RWPE2 (cell line): ENCODE results near the gene BRICD5.

Source experiments
- ATAC-seq: fragments of 200-7000 bp; cut with Tn5 transposase; 3 replicates; pipeline ENCODE4 v1.9.1; 2021; ENCODE audit warnings: low read depth
- DNase-seq: peaks from one replicate; pipeline ENCODE4 v3.0.0-alpha.2; 2020; ENCODE audit warnings: low spot score
- H3K27ac ChIP-seq: fragments of 450-650 bp; 2 replicates; pipeline ENCODE4 v1.5.1; 2017; ENCODE audit warnings: mild to moderate bottlenecking; ENCODE audit not compliant: poor library complexity, severe bottlenecking
- H3K27me3 ChIP-seq: fragments of 250-450 bp; sonication (Bioruptor Pico); 2 replicates; pipeline ENCODE4 v1.5.1; 2021; ENCODE audit warnings: mild to moderate bottlenecking, moderate library complexity; ENCODE audit not compliant: insufficient read depth, poor library complexity, severe bottlenecking
- H3K36me3 ChIP-seq: fragments of 250-450 bp; sonication (Bioruptor Pico); 2 replicates; pipeline ENCODE4 v1.5.1; 2020; ENCODE audit warnings: low read depth, mild to moderate bottlenecking, moderate library complexity
- H3K4me1 ChIP-seq: fragments of 250-450 bp; sonication (Bioruptor Pico); 2 replicates; pipeline ENCODE4 v1.5.1; 2021; ENCODE audit warnings: mild to moderate bottlenecking, moderate library complexity; ENCODE audit not compliant: insufficient read depth, poor library complexity, severe bottlenecking
- H3K4me3 ChIP-seq: fragments of 250-450 bp; sonication (Bioruptor Pico); 2 replicates; pipeline ENCODE4 v1.5.1; 2021; ENCODE audit warnings: mild to moderate bottlenecking, moderate library complexity; ENCODE audit not compliant: severe bottlenecking
- H3K9me3 ChIP-seq: fragments of 250-450 bp; sonication (Bioruptor Pico); 2 replicates; pipeline ENCODE4 v1.5.1; 2021; ENCODE audit warnings: mild to moderate bottlenecking, moderate library complexity; ENCODE audit not compliant: severe bottlenecking
- TF ChIP-seq, protein P1 (sequence below): fragments of 450-650 bp; IDR thresholded peaks from one replicate; pipeline ENCODE4 v1.5.1; 2017; ENCODE audit warnings: mild to moderate bottlenecking, moderate library complexity; ENCODE audit not compliant: poor library complexity, severe bottlenecking

The BRICD5 gene

GRCh38 chr16:2191446-2191706 lies 19.3 kb downstream of the BRICD5 start:
- Histone ChIP-seq H3K4me1 (no peaks in the 10 kb centered on the region), H3K9me3 (no peaks in the 10 kb centered on the region), H3K4me3 (no peak overlapping the region), H3K36me3 (no peaks in the 10 kb centered on the region), H3K27ac (no peak overlapping the region), H3K27me3 (peaks cover 9% of the 10 kb centered on the region)
- DNase-seq (no peak), ATAC-seq (no peak)
- TF ChIP-seq, protein P1, sequence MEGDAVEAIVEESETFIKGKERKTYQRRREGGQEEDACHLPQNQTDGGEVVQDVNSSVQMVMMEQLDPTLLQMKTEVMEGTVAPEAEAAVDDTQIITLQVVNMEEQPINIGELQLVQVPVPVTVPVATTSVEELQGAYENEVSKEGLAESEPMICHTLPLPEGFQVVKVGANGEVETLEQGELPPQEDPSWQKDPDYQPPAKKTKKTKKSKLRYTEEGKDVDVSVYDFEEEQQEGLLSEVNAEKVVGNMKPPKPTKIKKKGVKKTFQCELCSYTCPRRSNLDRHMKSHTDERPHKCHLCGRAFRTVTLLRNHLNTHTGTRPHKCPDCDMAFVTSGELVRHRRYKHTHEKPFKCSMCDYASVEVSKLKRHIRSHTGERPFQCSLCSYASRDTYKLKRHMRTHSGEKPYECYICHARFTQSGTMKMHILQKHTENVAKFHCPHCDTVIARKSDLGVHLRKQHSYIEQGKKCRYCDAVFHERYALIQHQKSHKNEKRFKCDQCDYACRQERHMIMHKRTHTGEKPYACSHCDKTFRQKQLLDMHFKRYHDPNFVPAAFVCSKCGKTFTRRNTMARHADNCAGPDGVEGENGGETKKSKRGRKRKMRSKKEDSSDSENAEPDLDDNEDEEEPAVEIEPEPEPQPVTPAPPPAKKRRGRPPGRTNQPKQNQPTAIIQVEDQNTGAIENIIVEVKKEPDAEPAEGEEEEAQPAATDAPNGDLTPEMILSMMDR: no peak

DNA sequence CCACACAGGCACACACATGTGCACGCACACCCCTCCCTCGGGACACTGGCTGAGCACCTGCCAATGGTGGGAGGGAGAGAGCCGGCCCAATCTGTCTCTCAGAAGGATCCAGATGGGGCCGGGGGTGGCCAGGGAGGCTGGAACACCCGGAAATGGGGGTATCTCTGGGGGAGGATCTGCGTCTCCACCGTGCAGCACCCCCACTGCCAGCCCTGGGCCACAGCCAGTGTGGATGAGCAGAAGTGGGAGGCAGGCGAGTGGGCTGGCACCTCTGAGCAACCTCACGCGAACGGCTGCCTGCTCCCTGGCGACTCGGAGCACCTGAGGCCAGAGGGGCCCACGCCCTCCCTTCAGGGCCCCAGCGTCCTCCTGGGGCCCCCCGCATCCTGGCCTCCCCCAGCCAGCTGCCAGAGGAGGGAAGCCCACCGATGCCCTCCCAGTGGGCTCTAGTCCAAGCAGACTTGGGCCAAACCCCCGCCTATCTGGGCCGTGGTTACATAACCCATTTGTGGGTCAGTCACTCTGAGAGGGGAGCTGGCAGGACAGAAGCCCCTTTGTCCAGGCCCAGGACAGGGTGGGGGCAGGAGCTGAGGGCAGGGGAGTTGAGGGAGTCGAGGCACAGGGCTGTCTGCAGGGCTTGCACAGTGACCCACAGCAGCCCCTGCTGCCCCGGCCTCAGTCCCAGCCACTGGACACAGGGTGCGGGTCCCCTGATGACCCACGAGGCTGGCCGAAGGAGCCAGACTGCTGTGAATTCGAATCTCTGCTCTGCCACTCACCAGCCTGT lies 19.8 kb downstream of the BRICD5 start:
- ATAC-seq: no peak
- H3K27me3 ChIP-seq: peaks cover 9% of the 10 kb centered on the region

DNA sequence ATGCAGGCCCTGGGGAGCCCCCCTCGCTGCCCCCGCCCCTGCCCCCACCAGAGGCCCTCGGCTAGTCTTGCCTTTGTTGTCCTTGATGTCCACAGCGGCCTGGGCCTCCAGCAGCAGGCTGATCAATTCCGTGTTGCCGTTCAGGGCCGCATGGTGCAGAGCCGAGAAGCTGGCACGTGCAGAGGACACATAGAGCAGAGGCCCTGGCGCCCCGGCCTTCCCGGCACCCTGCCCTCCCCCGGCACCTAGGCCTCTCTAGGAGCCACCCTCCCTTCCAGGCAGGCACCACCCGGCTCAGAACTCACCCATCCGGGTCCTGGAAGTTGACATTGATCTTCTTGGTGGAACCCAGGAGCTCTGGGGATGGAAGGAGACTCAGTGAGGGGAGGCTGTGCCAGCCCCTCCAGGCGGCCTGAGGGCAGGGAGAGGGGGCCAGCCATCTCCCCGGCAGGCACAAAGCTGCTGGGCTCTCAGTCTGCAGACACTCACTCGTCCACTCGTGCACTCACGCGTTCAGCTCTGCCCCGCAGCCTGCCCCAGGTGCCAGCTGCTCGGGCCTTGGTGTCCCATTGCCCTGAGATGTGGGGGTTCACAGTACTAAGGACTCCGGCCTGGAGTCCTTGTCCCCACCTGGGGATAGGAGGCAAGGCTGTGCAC lies 20.5 kb downstream of the BRICD5 start:
- H3K9me3 ChIP-seq: no peaks in the 10 kb centered on the region
- H3K36me3 ChIP-seq: no peaks in the 10 kb centered on the region
- DNase-seq (no peak), ATAC-seq (no peak)
- H3K4me3 ChIP-seq: no peak overlapping the region
- H3K27me3 ChIP-seq: peaks cover 2% of the 10 kb centered on the region
- TF ChIP-seq, protein P1: no peak
- H3K4me1 ChIP-seq: no peaks in the 10 kb centered on the region
- H3K27ac ChIP-seq: no peak overlapping the region

More for the DNA sequence above, 19.8 kb downstream of the BRICD5 start:
- H3K4me3 ChIP-seq: no peak overlapping the region
- no peaks in the 10 kb centered on the region for H3K36me3 ChIP-seq
- no peak for DNase-seq
- no peaks in the 10 kb centered on the region for H3K9me3 ChIP-seq
- TF ChIP-seq, protein P1: no peak
- no peaks in the 10 kb centered on the region for H3K4me1 ChIP-seq
- no peak overlapping the region for H3K27ac ChIP-seq

GRCh38 chr16:2189252-2189893 lies 21.3 kb downstream of the BRICD5 start:
- no peak for DNase-seq
- TF ChIP-seq, protein P1: no peak
- Histone ChIP-seq H3K4me1 (no peaks in the 10 kb centered on the region), H3K9me3 (no peaks in the 10 kb centered on the region), H3K36me3 (no peaks in the 10 kb centered on the region), H3K4me3 (no peak overlapping the region), H3K27ac (no peak overlapping the region), H3K27me3 (no peaks in the 10 kb centered on the region)
- no peak for ATAC-seq
